ENCODE measurements around the gene CA12.

CA12 gene

DNA sequence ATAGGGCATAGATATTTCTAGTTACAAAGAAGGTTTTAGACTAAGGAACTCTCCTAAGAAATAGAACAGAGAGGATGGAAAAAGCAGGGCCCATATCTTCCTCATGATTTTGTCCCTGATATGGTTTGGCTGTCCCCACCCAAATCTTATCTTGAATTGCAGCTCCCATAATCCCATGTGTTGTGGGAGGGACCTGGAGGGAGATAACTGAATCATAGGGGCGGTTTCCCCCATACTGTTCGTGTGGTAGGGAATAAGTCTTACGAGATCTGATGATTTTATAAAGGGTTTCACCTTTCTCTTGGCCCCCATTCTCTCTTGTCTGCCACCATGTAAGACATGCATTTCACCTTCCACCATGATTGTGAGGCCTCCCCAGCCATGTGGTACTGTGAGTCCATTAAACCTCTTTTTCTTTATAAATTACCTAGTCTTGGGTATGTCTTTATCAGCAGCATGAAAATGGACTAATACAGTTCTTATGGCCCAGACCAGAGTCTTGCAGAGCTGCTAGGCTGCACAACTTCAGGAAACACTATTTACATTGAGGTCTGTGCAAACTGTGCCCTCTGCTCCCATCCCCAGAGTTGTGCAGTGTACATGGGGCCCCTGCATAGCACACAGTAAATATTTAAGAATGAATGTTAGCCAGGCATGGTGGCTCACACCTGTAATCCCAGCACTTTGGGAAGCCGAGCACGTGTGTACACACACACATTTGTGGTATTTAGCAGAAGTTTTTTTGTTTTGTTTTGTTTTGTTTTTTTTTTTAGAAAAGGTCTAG, 20.3 kb upstream of the CA12 start:
- DNase-seq = no peak

- DNase-seq = no peak
Measured at GRCh38 chr15:63401078-63401477, 19.4 kb upstream of the CA12 start.

DNA sequence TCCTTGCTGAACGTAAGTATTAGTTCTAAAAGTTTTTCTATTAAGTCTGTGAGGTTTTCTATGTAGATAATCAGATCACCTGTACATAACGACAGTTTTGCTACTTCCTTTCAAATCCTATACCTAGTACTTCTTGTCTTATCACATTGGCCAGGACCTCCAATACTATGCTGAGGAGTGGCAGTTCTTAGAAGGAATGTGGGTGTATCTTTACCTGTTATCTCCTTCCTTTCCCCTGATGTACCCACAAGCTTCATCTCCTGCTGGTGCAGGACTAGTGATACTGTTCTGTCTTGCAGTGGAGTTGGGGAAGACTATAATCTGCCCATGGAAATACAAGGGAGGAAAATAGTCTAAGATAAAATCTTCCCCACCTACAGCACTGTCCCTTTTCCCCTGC, 16.8 kb upstream of the CA12 start:
- no peak for DNase-seq

GRCh38 chr15:63396152-63396928, 14.7 kb upstream of the CA12 start:
- no peak for DNase-seq

GRCh38 chr15:63395730-63396151, 14.1 kb upstream of the CA12 start:
- DNase-seq = no peak

- no peak for DNase-seq
Measured at GRCh38 chr15:63392361-63393009, 10.8 kb upstream of the CA12 start.

- DNase-seq = no peak
Measured at GRCh38 chr15:63391669-63392360, 10.2 kb upstream of the CA12 start.

DNA sequence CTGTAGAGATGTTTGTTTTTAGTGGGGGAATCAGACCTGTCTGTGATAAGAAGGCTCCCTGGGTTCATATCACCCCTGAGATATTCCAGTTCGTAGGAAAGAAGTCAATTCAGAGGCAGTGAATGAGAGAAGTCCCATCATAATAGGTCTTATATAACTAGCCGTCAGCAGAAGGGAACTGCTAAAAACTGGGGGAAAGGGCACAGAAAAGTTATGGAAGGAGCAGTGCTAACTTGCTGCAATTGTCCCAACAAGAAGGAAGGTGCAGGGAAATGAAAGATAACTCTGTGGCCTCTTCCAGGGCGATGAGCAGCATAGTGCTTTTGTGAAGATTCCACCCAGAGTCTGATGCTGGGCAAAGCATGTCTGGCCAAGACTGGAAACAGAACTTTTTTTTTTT, 9.0 kb upstream of the CA12 start:
- no peak for DNase-seq

DNA sequence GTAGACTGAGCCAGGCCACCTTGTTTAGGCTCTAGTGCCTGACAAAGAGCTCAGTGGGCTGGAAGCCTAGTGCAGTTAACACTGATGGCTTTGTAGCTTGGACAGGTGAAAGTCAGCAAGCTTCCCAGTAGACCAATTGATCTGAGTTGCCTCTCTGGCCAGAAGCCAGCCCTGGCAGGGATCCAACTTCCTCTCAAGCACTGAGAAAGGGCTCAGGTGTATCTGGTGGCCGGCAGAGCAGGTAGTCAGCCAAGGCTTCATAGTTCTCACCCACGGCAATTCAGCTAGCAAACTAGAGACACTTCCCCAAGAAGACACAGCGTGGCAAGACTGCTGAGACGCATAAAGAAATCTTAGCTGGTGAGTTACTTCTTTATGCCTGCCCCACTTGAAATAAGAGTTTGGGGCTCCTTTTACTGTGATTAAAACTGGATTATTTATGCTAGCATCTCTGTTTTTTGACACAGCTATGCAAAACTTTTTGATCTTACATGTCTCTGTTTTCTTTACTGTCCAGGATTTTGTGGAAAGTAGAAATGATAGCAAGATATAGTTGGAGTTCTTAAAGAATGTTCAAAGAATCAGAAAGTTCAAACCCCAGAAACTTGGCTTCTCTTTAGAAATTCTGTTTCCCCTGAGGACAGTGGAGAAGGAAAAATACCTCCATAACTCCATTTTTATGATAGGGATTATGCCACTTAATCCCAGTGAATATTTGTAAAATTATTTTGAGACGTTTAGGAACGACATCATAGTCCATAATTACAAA, 8.4 kb upstream of the CA12 start:
- no peak for DNase-seq

GRCh38 chr15:63388511-63388910, 6.9 kb upstream of the CA12 start:
- DNase-seq = no peak

DNA sequence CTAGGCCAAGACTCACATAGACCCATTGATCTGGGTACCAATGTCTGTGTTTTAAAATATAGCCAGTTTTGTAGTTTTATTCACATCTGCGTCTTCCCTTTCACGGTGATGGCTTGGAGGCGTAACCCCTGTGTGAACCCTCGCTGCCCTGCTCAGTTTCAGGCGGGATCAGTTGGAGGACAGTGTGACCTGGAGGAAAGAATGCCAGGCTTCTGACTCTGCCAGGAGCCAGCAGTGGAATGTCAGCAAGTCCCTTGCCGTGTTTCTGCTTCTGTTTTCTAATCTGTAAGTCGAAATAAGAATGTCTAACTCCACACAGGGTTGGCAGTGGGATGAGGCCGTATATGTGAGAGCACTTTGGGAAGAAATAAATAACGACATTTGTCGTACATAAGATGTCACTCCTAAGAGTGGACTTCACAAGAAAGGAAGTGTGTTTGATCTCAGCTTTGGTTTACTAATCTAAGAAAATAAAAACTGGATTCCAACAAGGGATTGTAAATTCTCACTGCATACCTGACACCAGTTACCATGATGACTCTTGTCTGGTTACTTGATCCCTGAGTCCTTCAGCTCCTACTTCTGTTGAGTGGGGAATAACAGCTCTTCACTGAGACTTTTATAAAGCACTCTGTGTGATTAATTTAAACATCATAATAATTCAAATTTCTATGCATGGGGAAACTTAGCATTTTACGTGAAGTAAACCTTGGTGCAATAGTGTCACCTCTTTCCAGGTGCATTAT, 6.3 kb upstream of the CA12 start:
- no peak for DNase-seq

GRCh38 chr15:63385911-63386531, 4.4 kb upstream of the CA12 start:
- no peak for DNase-seq

GRCh38 chr15:63384906-63385305, 3.3 kb upstream of the CA12 start:
- DNase-seq = no peak

DNA sequence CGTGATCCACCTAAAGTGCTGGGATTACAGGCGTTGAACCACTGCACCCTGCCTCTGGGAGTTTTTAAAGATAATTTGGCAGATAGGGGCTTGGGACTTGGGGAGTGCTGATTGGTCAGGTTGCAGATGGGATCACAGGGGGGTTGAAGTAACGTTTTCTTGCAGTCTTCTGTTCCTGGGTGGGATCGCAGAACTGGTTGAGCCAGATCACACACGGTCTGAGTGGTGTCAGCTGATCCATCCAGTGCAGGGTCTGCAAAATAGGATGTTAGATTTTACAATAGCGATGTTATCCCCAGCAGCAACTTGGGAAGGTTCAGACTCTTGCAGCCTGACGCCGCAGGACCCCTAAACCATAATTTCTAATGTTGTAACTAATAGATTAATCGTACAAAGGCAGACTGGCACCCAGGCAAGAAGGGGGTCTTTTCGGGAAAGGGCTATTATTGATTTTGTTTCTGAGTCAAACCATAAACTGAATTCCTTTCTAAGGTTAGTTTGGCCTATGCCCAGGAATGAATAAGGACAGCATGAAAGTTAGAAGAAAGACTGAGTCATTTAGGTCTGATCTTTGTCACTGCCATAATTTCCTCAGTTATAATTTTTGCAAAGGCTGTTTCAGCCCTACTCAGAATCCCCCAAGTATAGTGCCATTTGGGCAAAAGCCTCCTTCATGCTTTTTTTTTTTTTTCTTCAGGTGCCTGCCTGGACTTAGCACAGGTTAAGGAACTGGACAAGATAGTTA, 1.5 kb upstream of the CA12 start:
- DNase-seq = no peak

DNA sequence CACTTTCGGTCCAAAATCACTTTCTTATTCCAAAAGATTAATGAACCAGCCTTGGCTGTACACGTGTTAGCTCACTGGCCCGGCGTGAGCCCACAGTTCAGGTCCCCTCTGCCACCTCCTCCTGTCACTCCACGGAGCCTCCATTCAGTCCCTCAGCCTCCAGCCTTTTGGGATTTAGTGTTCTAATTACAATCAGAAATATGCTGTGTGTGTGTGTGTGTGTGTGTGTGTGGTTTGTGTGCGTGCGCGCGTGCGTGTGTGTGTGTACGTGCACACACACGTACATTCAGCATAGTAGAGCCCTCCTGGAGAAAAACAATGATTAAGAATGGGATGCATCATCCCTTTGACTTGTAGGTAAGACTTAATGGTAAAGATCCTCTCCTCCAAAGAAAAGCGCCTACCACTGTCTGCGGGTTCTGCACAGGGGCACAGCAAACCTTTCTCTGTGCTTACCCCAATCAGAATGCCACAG, 801 bp downstream of the CA12 start:
- DNase-seq = no peak

GRCh38 chr15:63380151-63380807, 1.4 kb downstream of the CA12 start:
- no peak for DNase-seq

GRCh38 chr15:63379492-63380150, 2.0 kb downstream of the CA12 start:
- DNase-seq = no peak

DNA sequence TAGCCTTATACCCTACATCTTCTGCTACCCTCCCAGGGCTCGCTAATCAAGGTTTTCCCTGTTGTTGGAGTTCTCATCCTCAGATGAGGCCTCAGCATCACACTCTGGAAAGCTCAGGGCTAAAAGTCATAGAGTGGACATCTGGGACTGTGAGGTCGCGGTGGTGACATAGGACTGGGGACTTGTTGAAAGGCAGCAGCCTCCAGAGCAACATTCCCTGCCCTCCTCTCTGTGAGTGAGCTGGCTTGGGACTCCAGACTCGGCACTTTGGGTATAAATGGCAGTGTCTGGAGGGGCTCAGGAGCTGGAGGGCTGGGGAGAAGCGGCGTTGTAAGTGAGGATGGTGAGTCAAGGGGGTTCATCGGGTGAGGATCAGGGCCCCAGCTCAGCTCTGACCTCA, 2.7 kb downstream of the CA12 start:
- DNase-seq = no peak
